ENCODE measurements around the gene SHISA9.

The SHISA9 gene

GRCh38 chr16:12899529-12900143 lies 1.8 kb upstream of the SHISA9 start:
- no peak for DNase-seq (ENCODE audit: insufficient read length, low spot score)
- TF ChIP-seq CTCF (IDR thresholded peaks at IDR 0.05; ENCODE audit: insufficient read depth, missing control alignments) = no peak

GRCh38 chr16:12900156-12900555 lies 1.2 kb upstream of the SHISA9 start:
- no peak for TF ChIP-seq CTCF (IDR thresholded peaks at IDR 0.05; ENCODE audit: insufficient read depth, missing control alignments)
- FAIRE-seq = no peak

More at GRCh38 chr16:12899529-12900143, 1.8 kb upstream of the SHISA9 start:
- FAIRE-seq = no peak

GRCh38 chr16:12900599-12901203 lies 697 bp upstream of the SHISA9 start:
- no peak for TF ChIP-seq CTCF (IDR thresholded peaks at IDR 0.05; ENCODE audit: insufficient read depth, missing control alignments)
- FAIRE-seq = no peak
- DNase-seq (ENCODE audit: insufficient read length, low spot score) = no peak

More at GRCh38 chr16:12900156-12900555, 1.2 kb upstream of the SHISA9 start:
- DNase-seq (ENCODE audit: insufficient read length, low spot score) = no peak

GRCh38 chr16:12901204-12901596 lies 198 bp upstream of the SHISA9 start:
- no peak for FAIRE-seq

GRCh38 chr16:12902511-12903372 lies 1.3 kb downstream of the SHISA9 start:
- DNase-seq (ENCODE audit: insufficient read length, low spot score) (no peak), FAIRE-seq (no peak)
- TF ChIP-seq CTCF (IDR thresholded peaks at IDR 0.05; ENCODE audit: insufficient read depth, missing control alignments) = no peak

More at GRCh38 chr16:12901204-12901596, 198 bp upstream of the SHISA9 start:
- no peak for DNase-seq (ENCODE audit: insufficient read length, low spot score)
- TF ChIP-seq CTCF (IDR thresholded peaks at IDR 0.05; ENCODE audit: insufficient read depth, missing control alignments) = no peak

- TF ChIP-seq CTCF (IDR thresholded peaks at IDR 0.05; ENCODE audit: insufficient read depth, missing control alignments) = no peak
- DNase-seq (ENCODE audit: insufficient read length, low spot score) (no peak), FAIRE-seq (no peak)
Observed at GRCh38 chr16:12903407-12904328, 2.3 kb downstream of the SHISA9 start.
